Measurements from ENCODE around the gene C4orf54.

DNA sequence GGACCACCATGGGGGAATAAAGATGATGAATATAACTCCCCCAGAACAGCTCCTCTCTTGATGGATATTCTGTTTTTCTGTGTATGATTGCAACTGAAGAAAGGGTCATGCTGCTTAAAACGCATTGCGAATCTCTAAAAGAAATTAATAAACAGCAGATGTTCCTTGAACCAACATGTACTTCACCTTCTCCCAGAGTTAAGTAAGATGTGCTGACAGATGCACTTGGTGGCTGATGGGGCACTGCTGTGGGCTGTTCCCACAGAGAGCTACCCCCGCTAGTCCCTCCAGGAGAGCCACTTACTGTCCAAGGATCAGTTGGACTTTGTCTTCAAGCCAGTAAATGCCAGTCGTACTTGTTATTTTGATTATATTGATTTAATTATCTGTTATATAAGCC, 26.3 kb upstream of the C4orf54 start:
- TF ChIP-seq CTCF (IDR thresholded peaks at IDR 0.05) (no peak), POLR2A (IDR thresholded peaks at IDR 0.05) (no peak)
